GM21825 (cell line): ENCODE measurements around the gene CNRIP1.
"Not testable (repeated sequence)": the region's sequence is repeated elsewhere in the genome, so short reads cannot be mapped to it uniquely, and the experiment has no call there.

ENCODE experiments used
- ATAC-seq: cut with Tn5 transposase; IDR thresholded peaks from one replicate; pipeline ENCODE4 v1.9.1; 2021; ENCODE audit warnings: mild to moderate bottlenecking, moderate library complexity; ENCODE audit not compliant: unreplicated experiment

Gene CNRIP1

GRCh38 chr2:68341062-68341329, 21.2 kb upstream of the CNRIP1 start:
- ATAC-seq: no peak

DNA sequence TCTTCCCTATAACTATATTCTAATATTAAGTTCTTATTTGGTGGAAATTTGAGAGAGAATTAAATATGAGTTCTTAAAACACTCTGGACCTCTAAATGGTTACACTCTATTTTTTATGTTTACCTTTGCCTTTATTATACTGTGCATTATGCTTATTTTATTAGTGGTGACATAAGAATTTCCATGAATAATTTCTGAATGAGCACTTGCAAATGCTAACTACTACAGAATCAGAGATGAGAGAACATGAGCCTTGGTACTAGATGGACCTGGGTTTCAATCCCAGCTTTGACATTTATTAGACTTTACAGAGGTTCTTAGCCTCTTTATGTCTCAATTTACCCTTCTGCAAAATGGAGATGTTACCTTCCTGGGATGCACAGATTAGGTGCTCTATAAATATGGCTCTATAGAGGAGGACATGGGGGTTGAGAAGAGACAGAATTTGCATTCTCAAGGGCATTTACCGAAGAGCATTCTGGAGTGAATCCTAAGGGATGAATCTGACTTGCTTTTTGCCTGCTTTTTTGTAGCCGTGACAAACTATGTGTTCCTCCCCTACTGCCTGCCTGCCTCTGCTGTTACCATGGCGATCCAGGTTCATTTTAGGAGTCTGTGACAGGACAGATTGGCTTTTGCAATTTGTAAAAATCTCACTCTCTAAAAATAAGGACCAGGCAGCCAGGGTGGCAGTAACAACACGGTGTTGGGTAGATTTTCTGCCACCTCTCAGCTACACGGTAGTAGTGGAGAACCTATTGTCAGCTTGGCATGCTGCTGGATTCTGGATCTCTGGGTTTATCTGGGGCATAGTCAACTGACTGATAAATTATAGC, 20.7 kb upstream of the CNRIP1 start:
- no peak for ATAC-seq

- no peak for ATAC-seq
These were observed 16.4 kb upstream of the CNRIP1 start for GRCh38 chr2:68336192-68336591.

GRCh38 chr2:68333931-68334330, 14.2 kb upstream of the CNRIP1 start:
- no peak for ATAC-seq

- ATAC-seq: no peak
These were observed 13.3 kb upstream of the CNRIP1 start for GRCh38 chr2:68333009-68333408.

- no peak for ATAC-seq
These were observed 10.9 kb upstream of the CNRIP1 start for GRCh38 chr2:68330691-68331090.

DNA sequence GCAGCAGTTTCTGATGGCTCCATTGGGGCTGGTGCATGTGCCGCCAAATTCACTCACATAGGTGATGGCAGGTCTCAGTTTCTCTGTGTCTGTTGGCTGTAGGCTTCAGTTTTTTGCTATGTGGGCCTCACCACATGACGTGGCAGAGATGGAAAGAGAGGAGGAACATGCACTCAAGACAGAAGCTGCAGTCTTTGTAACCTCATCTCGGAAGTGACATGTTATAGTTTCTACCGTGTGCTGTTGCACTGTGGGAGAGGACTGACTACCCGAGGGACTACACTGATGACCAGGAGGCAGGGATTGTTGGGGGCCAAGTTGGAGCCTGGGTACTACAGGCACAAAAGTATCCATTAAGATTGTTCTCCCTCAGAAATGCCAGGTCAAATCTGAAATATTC, 9.2 kb upstream of the CNRIP1 start:
- no peak for ATAC-seq

DNA sequence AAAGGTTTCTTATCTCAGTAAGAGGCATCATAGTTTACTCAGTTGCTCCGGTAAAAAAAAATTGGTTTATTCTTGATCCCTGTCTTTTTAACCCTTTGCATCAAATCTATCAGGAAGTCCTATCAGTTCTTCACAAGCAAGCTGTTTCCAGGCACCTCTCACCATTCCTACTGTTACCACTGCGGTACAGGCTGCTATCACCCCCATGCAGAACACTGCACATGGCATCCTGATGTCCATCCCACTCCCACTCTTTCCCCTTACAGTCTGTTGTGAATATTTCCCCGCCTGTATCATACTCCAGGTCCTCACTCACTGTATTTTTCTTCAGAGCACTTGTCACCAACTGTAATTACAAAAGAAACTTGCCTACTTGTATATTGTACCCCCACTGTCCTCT, 5.3 kb upstream of the CNRIP1 start:
- no peak for ATAC-seq

DNA sequence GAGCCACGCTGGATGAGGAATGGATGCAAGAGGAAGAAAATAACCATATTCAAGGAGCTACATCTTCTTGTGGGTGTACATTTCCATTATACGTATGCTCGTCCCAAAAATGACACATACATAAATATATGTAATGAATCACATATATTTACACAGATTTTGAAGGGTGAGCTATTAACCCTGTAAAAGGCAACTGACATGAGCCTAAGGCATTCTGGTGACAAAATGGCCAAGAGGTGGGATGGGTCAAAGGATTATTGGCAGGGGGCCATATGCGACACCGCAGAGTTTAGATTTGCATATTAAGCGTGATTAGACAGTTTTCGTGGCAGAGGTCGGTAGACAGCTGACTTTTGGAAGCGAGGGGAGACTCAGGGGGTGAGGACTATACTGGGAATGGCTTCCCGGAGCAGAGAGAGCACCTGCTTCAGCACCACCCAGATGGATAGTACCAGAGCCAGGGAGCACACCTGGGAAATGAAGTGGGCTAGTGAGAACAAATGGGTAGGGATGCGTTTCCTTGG, 431 bp upstream of the CNRIP1 start:
- no peak for ATAC-seq

GRCh38 chr2:68318914-68319397, 793 bp downstream of the CNRIP1 start:
- ATAC-seq: no peak

- no peak for ATAC-seq
These were observed 1.5 kb downstream of the CNRIP1 start for GRCh38 chr2:68317971-68318913.

- no peak for ATAC-seq
These were observed 3.6 kb downstream of the CNRIP1 start for GRCh38 chr2:68316111-68316510.

DNA sequence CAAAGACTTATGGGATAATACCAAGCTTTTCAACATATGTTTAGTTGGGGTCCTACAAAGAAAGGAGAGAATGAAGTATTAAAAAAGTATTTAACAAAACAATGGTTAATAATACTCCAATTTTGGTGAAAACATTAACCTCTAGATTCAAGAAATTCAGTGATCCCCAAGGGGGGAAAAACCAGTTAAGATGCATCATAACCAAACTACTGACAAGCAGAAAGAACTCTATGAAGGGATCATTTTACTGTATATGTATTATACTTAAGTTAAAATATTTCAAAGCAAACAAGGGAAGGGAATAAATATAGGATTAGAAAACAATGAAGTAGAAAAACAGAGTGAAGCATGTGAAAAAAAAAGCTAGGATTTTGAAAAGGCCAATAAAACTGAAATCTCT, 8.7 kb downstream of the CNRIP1 start:
- no peak for ATAC-seq

GRCh38 chr2:68309426-68309825, 10.3 kb downstream of the CNRIP1 start:
- no peak for ATAC-seq

DNA sequence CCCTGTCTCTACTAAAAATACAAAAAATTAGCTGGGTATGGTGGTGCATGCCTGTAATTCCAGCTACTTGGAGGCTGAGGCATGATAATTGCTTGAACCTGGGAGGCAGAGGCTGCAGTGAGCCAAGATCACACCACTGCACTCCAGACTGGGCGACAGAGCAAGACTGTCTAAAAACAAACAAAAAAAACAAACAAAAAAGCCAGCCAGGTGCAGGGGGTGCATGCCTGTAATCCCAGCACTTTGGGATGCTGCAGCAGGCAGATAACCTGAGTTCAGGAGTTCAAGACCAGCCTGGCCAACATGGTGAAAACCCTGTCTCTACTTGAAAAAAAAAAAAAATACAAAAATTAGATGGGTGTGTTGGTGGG, 15.9 kb downstream of the CNRIP1 start:
- ATAC-seq: not testable (repeated sequence)

DNA sequence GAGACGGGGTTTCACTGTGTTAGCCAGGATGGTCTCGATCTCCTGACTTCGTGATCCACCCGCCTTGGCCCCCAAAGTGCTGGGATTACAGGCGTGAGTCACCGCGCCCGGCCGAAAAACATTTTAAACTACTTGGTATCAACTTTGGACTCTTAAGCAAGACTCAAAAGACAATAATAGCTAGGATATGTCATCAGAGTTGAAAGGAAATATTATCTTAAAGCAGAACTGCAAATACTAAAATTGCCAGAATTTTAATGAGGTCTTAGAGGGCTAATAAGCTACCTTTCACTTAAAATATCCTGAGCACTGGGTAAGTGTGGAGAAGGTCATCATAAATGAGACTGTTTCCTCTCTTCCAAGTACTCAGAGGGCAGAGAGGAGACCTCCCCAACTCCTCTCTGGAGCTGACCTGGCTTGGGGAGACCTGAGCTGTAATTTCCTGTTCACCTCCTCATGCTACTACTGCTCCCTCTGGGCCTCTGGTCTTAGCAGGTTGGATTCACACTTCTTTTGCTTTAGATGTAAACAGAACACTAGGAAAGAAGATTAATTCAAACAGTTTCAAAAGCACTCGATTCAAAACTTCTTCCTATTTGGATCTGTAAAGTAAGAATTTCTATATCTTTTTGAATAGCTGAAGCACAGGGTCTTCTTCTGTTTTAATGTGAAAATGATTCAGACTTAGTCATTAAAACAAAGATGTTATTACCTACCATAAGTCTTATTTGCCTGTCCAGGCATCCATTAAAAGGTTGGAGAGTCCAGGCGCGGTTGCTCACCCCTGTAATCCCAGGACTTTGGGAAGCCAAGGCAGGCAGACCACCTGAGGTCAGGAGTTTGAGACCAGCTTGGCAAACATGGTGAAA, 16.5 kb downstream of the CNRIP1 start:
- ATAC-seq: no peak

GRCh38 chr2:68302281-68302875, 17.4 kb downstream of the CNRIP1 start:
- no peak for ATAC-seq

GRCh38 chr2:68295516-68295915, 24.2 kb downstream of the CNRIP1 start:
- peak; percentile 88 for ATAC-seq

DNA sequence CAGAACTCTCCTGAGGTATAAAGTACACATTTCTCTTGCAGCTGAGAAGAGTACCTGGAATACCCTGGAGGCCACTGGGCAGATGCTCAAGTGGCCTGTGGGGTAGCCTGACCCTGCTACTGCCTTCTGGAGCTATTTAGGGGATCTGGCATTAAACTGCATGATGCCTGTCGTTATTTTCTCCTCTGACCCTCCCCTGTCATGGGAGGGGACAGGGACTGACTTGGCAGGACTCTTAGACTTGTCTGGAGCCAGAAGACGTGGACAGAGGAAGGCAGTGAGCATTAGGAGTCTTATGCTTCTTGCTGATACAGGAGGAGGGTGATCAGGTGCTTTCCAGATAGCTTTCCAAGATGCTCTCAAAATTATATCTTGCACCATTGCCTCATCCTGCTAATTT, 24.8 kb downstream of the CNRIP1 start:
- no peak for ATAC-seq

DNA sequence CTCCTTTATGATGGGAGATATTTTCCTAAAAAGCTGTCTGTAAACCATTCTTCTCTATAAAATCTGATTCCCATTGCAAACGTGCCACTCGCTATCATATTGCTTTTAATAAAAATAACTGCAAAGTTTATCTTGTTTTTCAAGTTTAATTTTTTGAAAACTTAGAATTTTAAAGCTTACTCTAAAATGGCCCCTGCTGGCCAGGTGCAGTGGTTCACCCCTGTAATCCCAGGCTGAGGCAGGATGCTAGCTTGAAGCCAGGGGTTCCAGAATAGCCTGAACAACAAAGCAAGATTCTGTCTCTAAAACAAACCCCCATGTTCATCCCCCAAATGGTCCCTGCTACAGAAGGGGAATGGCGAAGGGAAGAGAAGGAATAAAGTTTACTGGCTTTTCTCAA, 25.6 kb downstream of the CNRIP1 start:
- ATAC-seq: no peak
